ENCODE results near the gene ADCY7. TPM values are rescaled to one million over a fixed set of nuclear protein-coding genes. Genes with fewer than 3 reads are reported as not detected.

The ADCY7 gene
- 10 to 100 TPM; 30.1 to 37.2 TPM for total RNA-seq
- 6.1 TPM for polyA plus RNA-seq (2013, experiment 1 of 2)
- polyA plus RNA-seq (2013, experiment 2 of 2): 5.2 TPM
- long read RNA-seq, experiment 1, partial matches to known transcripts: 3 of 10 reads
- long read RNA-seq, experiment 1, other reads (novel, unspliced or antisense): 7 of 10 reads
- long read RNA-seq, experiment 2, partial matches to known transcripts: 12 of 41 reads
- long read RNA-seq, experiment 2, other reads (novel, unspliced or antisense): 26 of 41 reads
- long read RNA-seq, experiment 3, partial matches to known transcripts: 6 of 27 reads
- long read RNA-seq, experiment 3, other reads (novel, unspliced or antisense): 20 of 27 reads
- long read RNA-seq, experiment 4, partial matches to known transcripts: 0 of 17 reads
- long read RNA-seq, experiment 4, other reads (novel, unspliced or antisense): 17 of 17 reads

- DNase-seq: peak; percentile 80
- TF ChIP-seq, protein P1, sequence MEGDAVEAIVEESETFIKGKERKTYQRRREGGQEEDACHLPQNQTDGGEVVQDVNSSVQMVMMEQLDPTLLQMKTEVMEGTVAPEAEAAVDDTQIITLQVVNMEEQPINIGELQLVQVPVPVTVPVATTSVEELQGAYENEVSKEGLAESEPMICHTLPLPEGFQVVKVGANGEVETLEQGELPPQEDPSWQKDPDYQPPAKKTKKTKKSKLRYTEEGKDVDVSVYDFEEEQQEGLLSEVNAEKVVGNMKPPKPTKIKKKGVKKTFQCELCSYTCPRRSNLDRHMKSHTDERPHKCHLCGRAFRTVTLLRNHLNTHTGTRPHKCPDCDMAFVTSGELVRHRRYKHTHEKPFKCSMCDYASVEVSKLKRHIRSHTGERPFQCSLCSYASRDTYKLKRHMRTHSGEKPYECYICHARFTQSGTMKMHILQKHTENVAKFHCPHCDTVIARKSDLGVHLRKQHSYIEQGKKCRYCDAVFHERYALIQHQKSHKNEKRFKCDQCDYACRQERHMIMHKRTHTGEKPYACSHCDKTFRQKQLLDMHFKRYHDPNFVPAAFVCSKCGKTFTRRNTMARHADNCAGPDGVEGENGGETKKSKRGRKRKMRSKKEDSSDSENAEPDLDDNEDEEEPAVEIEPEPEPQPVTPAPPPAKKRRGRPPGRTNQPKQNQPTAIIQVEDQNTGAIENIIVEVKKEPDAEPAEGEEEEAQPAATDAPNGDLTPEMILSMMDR (conservative IDR thresholded peaks at IDR 0.05): no peak
- H3K4me3 Mint-ChIP-seq: no peak within 1 kb of the TSS
- H3K27ac Mint-ChIP-seq: no peak within 1 kb of the TSS
- no peaks in the 10 kb centered on the region for H3K27me3 ChIP-seq (ENCODE audit: control insufficient read depth, insufficient read depth, low read length, poor library complexity, severe bottlenecking)
- no peaks in the 10 kb centered on the region for H3K27me3 Mint-ChIP-seq (ENCODE audit: insufficient read depth)
- H3K36me3 Mint-ChIP-seq (ENCODE audit: low read depth): no peaks in the 10 kb centered on the region
- no peaks in the 10 kb centered on the region for H3K9me3 ChIP-seq (ENCODE audit: control insufficient read depth, low read length)
- 55 to 67% methylated on average over 11 to 25 of the region's 25 CpGs for WGBS, 2 experiments (ENCODE audit: insufficient coverage in 1 of 2, insufficient read length in 1 of 2)
- H3K9me3 Mint-ChIP-seq: no peaks in the 10 kb centered on the region
- H3K9ac ChIP-seq (ENCODE audit: extremely low read depth, low read length, poor library complexity, severe bottlenecking): no peak within 1 kb of the TSS
- no peak within 1 kb of the TSS for H3K27ac ChIP-seq (ENCODE audit: low read depth, low read length)
- no peaks in the 10 kb centered on the region for H3K36me3 ChIP-seq (ENCODE audit: control insufficient read depth, insufficient read depth, low read length)
- peaks cover 3% of the 10 kb centered on the region for H3K4me1 ChIP-seq (ENCODE audit: control insufficient read depth, insufficient read depth, low read length)
- peaks cover 19% of the 10 kb centered on the region for H3K4me1 Mint-ChIP-seq
- no peak within 1 kb of the TSS for H3K4me3 ChIP-seq (ENCODE audit: low read length)
Observed at GRCh38 chr16:50266337-50267091, at the start of gene ADCY7. TSS of gene ADCY7 (plus strand) at chr16:50266551. CDS start at chr16:50288180, 21,629 bp downstream.

- DNase-seq: no peak
- H3K36me3 Mint-ChIP-seq (ENCODE audit: low read depth): peaks cover 19% of the 10 kb centered on the region
- no peaks in the 10 kb centered on the region for H3K9me3 Mint-ChIP-seq
- no peak overlapping the region for H3K27ac ChIP-seq (ENCODE audit: low read depth, low read length)
- H3K9ac ChIP-seq (ENCODE audit: extremely low read depth, low read length, poor library complexity, severe bottlenecking): no peak overlapping the region
- TF ChIP-seq, protein P1 (conservative IDR thresholded peaks at IDR 0.05): no peak
- no peaks in the 10 kb centered on the region for H3K9me3 ChIP-seq (ENCODE audit: control insufficient read depth, low read length)
- H3K4me1 Mint-ChIP-seq: no peaks in the 10 kb centered on the region
- no peaks in the 10 kb centered on the region for H3K27me3 Mint-ChIP-seq (ENCODE audit: insufficient read depth)
- H3K27me3 ChIP-seq (ENCODE audit: control insufficient read depth, insufficient read depth, low read length, poor library complexity, severe bottlenecking): no peaks in the 10 kb centered on the region
- no peak overlapping the region for H3K4me3 Mint-ChIP-seq
- H3K27ac Mint-ChIP-seq: no peak overlapping the region
- H3K4me1 ChIP-seq (ENCODE audit: control insufficient read depth, insufficient read depth, low read length): no peaks in the 10 kb centered on the region
- WGBS, 2 experiments (ENCODE audit: insufficient coverage in 1 of 2, insufficient read length in 1 of 2): 96 to 99% methylated on average over 3 to 4 of the region's 4 CpGs
- peaks cover 61% of the 10 kb centered on the region for H3K36me3 ChIP-seq (ENCODE audit: control insufficient read depth, insufficient read depth, low read length)
- no peak overlapping the region for H3K4me3 ChIP-seq (ENCODE audit: low read length)
Observed at GRCh38 chr16:50219402-50219975, 46.9 kb upstream of the ADCY7 start.

- Histone ChIP-seq H3K9ac (ENCODE audit: extremely low read depth, low read length, poor library complexity, severe bottlenecking) (no peak overlapping the region), H3K36me3 (ENCODE audit: control insufficient read depth, insufficient read depth, low read length) (peaks cover 56% of the 10 kb centered on the region), H3K4me3 (ENCODE audit: low read length) (no peak overlapping the region), H3K27me3 (ENCODE audit: control insufficient read depth, insufficient read depth, low read length, poor library complexity, severe bottlenecking) (no peaks in the 10 kb centered on the region), H3K4me1 (ENCODE audit: control insufficient read depth, insufficient read depth, low read length) (no peaks in the 10 kb centered on the region), H3K9me3 (ENCODE audit: control insufficient read depth, low read length) (no peaks in the 10 kb centered on the region), H3K27ac (ENCODE audit: low read depth, low read length) (no peak overlapping the region)
- Mint-ChIP-seq H3K9me3 (no peaks in the 10 kb centered on the region), H3K27me3 (ENCODE audit: insufficient read depth) (no peaks in the 10 kb centered on the region), H3K4me3 (no peak overlapping the region), H3K4me1 (no peaks in the 10 kb centered on the region), H3K27ac (no peak overlapping the region), H3K36me3 (ENCODE audit: low read depth) (peaks cover 30% of the 10 kb centered on the region)
- TF ChIP-seq, protein P1 (conservative IDR thresholded peaks at IDR 0.05): no peak
- DNase-seq: no peak
- WGBS, 2 experiments (ENCODE audit: insufficient coverage in 1 of 2, insufficient read length in 1 of 2): 94 to 97% methylated on average over 3 of the region's 3 CpGs
Observed at GRCh38 chr16:50224286-50224685, 42.1 kb upstream of the ADCY7 start.
